Esophagus muscularis mucosa (tissue), 4 donors: ENCODE results near the gene C9orf72. TPM values are rescaled to one million over a fixed set of nuclear protein-coding genes. Genes with fewer than 3 reads are reported as not detected.

Experiments
- DNase-seq: peaks from one replicate; pipeline ENCODE4 v3.0.0-alpha.2; 2017; ENCODE audit errors: extremely low spot score
- H3K27ac ChIP-seq, 4 donors: fragments of 200-600 bp; sonication (generic); replicated peaks in 1 of 4; 1 replicate in 3 of 4; 2 replicates in 1 of 4; pipeline ENCODE4 v1.5.1; 2016 to 2019; ENCODE audit warnings: mild to moderate bottlenecking in 1 of 4
- H3K27me3 ChIP-seq, 4 donors: fragments of 200-600 bp; sonication (generic); one replicate each; pipeline versions ENCODE4 v1.5.1 to v1.6.0; 2016 to 2019
- H3K36me3 ChIP-seq, 4 donors: fragments of 200-600 bp; sonication (generic); one replicate each; pipeline ENCODE4 v1.5.1; 2016 to 2019
- H3K4me1 ChIP-seq, 4 donors: fragments of 200-600 bp; sonication (generic); one replicate each; pipeline ENCODE4 v1.5.1; 2016 to 2019
- H3K4me3 ChIP-seq, 4 donors: fragments of 200-600 bp; sonication (generic); 1 replicate in 2 of 4; 2 replicates in 2 of 4; pipeline ENCODE4 v1.5.1; 2016 to 2019; ENCODE audit warnings: mild to moderate bottlenecking in 4 of 4, moderate library complexity in 1 of 4
- H3K9me3 ChIP-seq, 4 donors: fragments of 200-600 bp; sonication (generic); 1 replicate in 3 of 4; 2 replicates in 1 of 4; pipeline ENCODE4 v1.5.1; 2016 to 2019
- EP300 ChIP-seq: sonication (generic); formaldehyde crosslinking; IDR thresholded peaks from one replicate; pipeline ENCODE4 v1.6.1; 2017; ENCODE audit warnings: antibody characterized with exemption
- POLR2A ChIP-seq: fragments of 450-650 bp; IDR thresholded peaks from one replicate; pipeline ENCODE4 v1.6.1; 2017; ENCODE audit warnings: antibody characterized with exemption, moderate library complexity, mild to moderate bottlenecking, low read depth
- POLR2AphosphoS5 ChIP-seq, 2 donors: sonication (generic); formaldehyde crosslinking; IDR thresholded peaks; one replicate each; pipeline ENCODE4 v1.6.1; 2017; ENCODE audit warnings: antibody characterized with exemption in 2 of 2
- WGBS: methylation state at CpG from one replicate; pipeline ENCODE4 v1.1.5; 2018; 5-methylcytosine and 5-hydroxymethylcytosine counted together
- intact Hi-C: fragments of 100-400 bp; cut with DNase I; formaldehyde crosslinking; loops from one replicate; pipeline ENCODE4 v1.15.1; 2023
- total RNA-seq, 4 donors: library from RNA; depleted of rRNA; stranded (reverse); fragments of >200 nt; gene quantifications; one replicate each; pipeline versions ENCODE4 v1.1.0 to v1.2.1, GENCODE V29; 2016
- TF ChIP-seq, protein P1 (sequence below), 3 experiments: fragments of 200-600 bp in 2 of 3; fragments of 450-650 bp in 1 of 3; sonication (generic) in 2 of 3; IDR thresholded peaks; one replicate each; pipeline ENCODE4 v1.5.1; 2017 to 2019; ENCODE audit warnings: antibody characterized with exemption in 3 of 3, mild to moderate bottlenecking in 2 of 3, moderate library complexity in 1 of 3

Gene C9orf72
- total RNA-seq, 4 donors from 2014 or later = 11.5 to 20.5 (median 14.6) TPM

DNA sequence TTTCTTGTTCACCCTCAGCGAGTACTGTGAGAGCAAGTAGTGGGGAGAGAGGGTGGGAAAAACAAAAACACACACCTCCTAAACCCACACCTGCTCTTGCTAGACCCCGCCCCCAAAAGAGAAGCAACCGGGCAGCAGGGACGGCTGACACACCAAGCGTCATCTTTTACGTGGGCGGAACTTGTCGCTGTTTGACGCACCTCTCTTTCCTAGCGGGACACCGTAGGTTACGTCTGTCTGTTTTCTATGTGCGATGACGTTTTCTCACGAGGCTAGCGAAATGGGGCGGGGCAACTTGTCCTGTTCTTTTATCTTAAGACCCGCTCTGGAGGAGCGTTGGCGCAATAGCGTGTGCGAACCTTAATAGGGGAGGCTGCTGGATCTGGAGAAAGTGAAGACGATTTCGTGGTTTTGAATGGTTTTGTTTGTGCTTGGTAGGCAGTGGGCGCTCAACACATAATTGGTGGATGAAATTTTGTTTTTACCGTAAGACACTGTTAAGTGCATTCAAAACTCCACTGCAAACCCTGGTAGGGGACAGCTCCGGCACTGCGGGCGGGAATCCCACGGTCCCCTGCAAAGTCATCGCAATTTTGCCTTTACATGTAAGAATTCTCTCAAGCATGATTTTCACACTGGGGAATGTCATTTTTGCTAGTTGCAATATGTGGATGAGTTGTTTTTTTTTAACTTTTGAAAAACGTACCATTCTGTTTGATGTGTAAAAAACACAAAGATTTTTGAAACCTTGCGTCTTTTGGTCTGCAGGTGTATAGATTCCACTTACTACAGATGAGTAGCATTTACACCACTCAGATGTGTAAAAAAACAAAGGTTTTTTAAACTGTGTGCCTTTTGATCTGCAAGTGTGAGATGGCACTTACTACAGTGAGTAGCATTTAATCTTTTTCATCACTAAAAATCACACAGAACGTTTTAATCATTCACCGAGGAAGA lies 631 bp upstream of the C9orf72 start:
- 2% methylated on average over 35 of the region's 35 CpGs for WGBS
- DNase-seq = peak; percentile 100
- intact Hi-C loops = no loop called here
- TF ChIP-seq POLR2AphosphoS5 (IDR thresholded peaks at IDR 0.05) (peak; percentile 94 to 99), POLR2A (peak; percentile 40), EP300 (peak; percentile 96)
- TF ChIP-seq, protein P1, sequence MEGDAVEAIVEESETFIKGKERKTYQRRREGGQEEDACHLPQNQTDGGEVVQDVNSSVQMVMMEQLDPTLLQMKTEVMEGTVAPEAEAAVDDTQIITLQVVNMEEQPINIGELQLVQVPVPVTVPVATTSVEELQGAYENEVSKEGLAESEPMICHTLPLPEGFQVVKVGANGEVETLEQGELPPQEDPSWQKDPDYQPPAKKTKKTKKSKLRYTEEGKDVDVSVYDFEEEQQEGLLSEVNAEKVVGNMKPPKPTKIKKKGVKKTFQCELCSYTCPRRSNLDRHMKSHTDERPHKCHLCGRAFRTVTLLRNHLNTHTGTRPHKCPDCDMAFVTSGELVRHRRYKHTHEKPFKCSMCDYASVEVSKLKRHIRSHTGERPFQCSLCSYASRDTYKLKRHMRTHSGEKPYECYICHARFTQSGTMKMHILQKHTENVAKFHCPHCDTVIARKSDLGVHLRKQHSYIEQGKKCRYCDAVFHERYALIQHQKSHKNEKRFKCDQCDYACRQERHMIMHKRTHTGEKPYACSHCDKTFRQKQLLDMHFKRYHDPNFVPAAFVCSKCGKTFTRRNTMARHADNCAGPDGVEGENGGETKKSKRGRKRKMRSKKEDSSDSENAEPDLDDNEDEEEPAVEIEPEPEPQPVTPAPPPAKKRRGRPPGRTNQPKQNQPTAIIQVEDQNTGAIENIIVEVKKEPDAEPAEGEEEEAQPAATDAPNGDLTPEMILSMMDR (IDR thresholded peaks at IDR 0.05) = peak in 2 of 3 experiments; percentile 11 to 12
- peaks cover 23 to 25% (median 24%) of the 10 kb centered on the region in 4 donors for H3K4me1 ChIP-seq
- peaks cover 0 to 4% (median 0%) of the 10 kb centered on the region in 4 donors for H3K9me3 ChIP-seq
- H3K36me3 ChIP-seq = no peaks in the 10 kb centered on the region
- H3K27ac ChIP-seq = peak overlapping the region; percentile 96 to 100 (median 98)
- peak overlapping the region; percentile 78 to 98 (median 86) for H3K4me3 ChIP-seq
- no peaks in the 10 kb centered on the region for H3K27me3 ChIP-seq

DNA sequence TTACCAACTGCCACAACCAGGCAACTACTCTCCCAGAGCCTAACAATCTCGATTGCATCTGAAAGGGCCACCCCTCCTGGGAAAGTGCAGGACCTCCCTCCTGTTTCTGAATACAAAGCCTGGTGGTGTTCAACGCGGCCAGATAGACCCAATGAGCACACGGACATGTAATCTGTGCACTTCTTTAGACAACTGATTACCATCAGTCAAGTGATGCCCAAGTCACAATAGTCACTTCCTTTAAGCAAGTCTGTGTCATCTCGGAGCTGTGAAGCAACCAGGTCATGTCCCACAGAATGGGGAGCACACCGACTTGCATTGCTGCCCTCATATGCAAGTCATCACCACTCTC lies 739 bp downstream of the C9orf72 start:
- Histone ChIP-seq H3K27ac (peak overlapping the region; percentile 96 to 100 (median 98)), H3K27me3 (no peaks in the 10 kb centered on the region), H3K4me1 (peaks cover 23 to 25% (median 24%) of the 10 kb centered on the region in 4 donors), H3K36me3 (no peaks in the 10 kb centered on the region), H3K9me3 (no peaks in the 10 kb centered on the region), H3K4me3 (peak overlapping the region; percentile 78 to 98 (median 86))
- DNase-seq = peak; percentile 94
- intact Hi-C loops = no loop called here
- peak; percentile 65 for TF ChIP-seq POLR2A
- TF ChIP-seq, protein P1 (IDR thresholded peaks at IDR 0.05) = no peak
- no peak for TF ChIP-seq EP300
- TF ChIP-seq POLR2AphosphoS5 (IDR thresholded peaks at IDR 0.05) = peak; percentile 2 to 74
- 2% methylated on average over 6 of the region's 6 CpGs for WGBS

DNA sequence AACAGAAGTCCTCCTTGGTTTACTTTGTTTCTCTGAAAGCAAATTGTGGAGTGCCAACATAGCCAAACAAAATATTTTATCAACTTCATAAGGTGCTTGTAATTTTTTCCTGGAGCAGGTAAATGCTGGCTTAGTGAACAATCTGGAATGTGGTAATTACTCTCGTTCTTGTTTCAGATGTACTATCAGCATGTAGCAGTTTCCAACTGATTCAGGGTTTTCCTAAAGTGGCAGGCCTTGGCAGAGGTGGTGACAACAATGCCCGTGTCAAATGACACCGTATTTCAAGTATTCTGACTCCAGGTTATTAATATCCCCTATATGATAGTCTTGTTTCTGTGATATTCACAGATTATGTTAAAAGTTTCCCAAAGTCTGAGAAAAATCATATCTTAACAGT lies 1.2 kb downstream of the C9orf72 start:
- no peak for TF ChIP-seq POLR2AphosphoS5 (IDR thresholded peaks at IDR 0.05)
- TF ChIP-seq, protein P1 (IDR thresholded peaks at IDR 0.05) = no peak
- TF ChIP-seq EP300 = no peak
- TF ChIP-seq POLR2A = no peak
- Histone ChIP-seq H3K27me3 (no peaks in the 10 kb centered on the region), H3K4me3 (peak overlapping the region; percentile 78 to 98 (median 86)), H3K36me3 (no peaks in the 10 kb centered on the region), H3K9me3 (no peaks in the 10 kb centered on the region), H3K27ac (peak overlapping the region; percentile 96 to 100 (median 98)), H3K4me1 (peaks cover 23 to 25% (median 24%) of the 10 kb centered on the region in 4 donors)
- no peak for DNase-seq
- intact Hi-C loops = no loop called here
- 50% methylated on average over 3 of the region's 3 CpGs for WGBS

DNA sequence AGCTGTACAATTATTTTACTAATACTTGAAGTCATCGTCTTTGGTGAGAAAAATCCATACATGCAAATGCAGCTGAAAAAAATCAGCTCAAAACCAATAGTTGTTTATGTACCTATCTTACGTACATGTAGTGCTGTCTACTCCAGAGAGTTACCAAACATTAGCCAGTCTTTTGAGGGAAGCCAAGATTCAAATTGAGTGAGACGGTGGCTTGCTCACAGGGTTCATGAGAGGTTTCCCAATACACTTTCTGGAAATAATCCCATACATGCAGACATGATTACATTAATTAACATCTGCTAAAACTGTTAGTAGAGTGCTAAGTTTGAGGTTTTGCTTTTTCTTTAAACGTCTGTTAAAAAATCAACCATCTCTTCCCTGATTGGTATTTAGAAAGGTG lies 2.3 kb downstream of the C9orf72 start:
- H3K27ac ChIP-seq = peak overlapping the region; percentile 96 to 100 (median 98)
- H3K27me3 ChIP-seq = no peaks in the 10 kb centered on the region
- TF ChIP-seq, protein P1 (IDR thresholded peaks at IDR 0.05) = no peak
- no peak for TF ChIP-seq POLR2AphosphoS5 (IDR thresholded peaks at IDR 0.05)
- DNase-seq = no peak
- no peak overlapping the region for H3K4me3 ChIP-seq
- H3K36me3 ChIP-seq = peaks cover 0 to 8% (median 3%) of the 10 kb centered on the region in 4 donors
- intact Hi-C loops = no loop called here
- no peaks in the 10 kb centered on the region for H3K9me3 ChIP-seq
- WGBS = 90% methylated on average over 4 of the region's 4 CpGs
- peaks cover 23 to 27% (median 25%) of the 10 kb centered on the region in 4 donors for H3K4me1 ChIP-seq
